PC-9 (cell line): ENCODE results near the gene NFIA. TPM values are rescaled to one million over a fixed set of nuclear protein-coding genes. Genes with fewer than 3 reads are reported as not detected.

Source experiments
- BruUV-seq: library from RNA; stranded (reverse); fragments of 400-500 nt; replicated peaks from 2 replicates; lab custom pipeline; 2021; lab: Mats Ljungman, UMichigan
- CTCF ChIA-PET: fragments of 300-600 bp; sonication (Branson Sonifier 250); formaldehyde crosslinking; loops from one replicate; lab custom pipeline; 2022; ENCODE audit warnings: antibody characterized with exemption; lab: Charles Lee
- POLR2A ChIA-PET: fragments of 300-600 bp; sonication (Branson Sonifier 250); formaldehyde crosslinking; loops from one replicate; lab custom pipeline; 2022; ENCODE audit warnings: antibody characterized with exemption; ENCODE audit not compliant: unreplicated experiment; lab: Charles Lee
- DNase-seq, 2 experiments: peaks; one replicate each; pipeline versions ENCODE4 v3.0.0 to v3.0.0-alpha.2; 2015 to 2022; ENCODE audit warnings: mixed read lengths in 1 of 2
- H2AFZ ChIP-seq: fragments of 200-600 bp; sonication (generic); 2 replicates; pipeline ENCODE4 v1.8.1; 2017; ENCODE audit warnings: antibody characterized with exemption
- H3F3A ChIP-seq: fragments of 200-600 bp; sonication (generic); 2 replicates; pipeline ENCODE4 v1.8.1; 2017; ENCODE audit warnings: antibody characterized with exemption, mild to moderate bottlenecking, low read depth; ENCODE audit not compliant: insufficient read depth
- H3K27ac ChIP-seq: fragments of 200-600 bp; sonication (generic); 2 replicates; pipeline ENCODE4 v1.6.1; 2016; ENCODE audit warnings: mixed run types
- H3K27me3 ChIP-seq: fragments of 200-600 bp; sonication (generic); 2 replicates; pipeline ENCODE4 v1.6.1; 2016; ENCODE audit warnings: low read depth, mixed run types; ENCODE audit not compliant: insufficient read depth
- H3K36me3 ChIP-seq: fragments of 200-600 bp; sonication (generic); 2 replicates; pipeline ENCODE4 v1.6.1; 2016; ENCODE audit warnings: low read depth, mixed run types
- H3K4me1 ChIP-seq: fragments of 200-600 bp; sonication (generic); replicated peaks from 2 replicates; pipeline ENCODE4 v1.6.1; 2016; ENCODE audit warnings: mixed run types; ENCODE audit not compliant: insufficient read depth
- H3K4me2 ChIP-seq: fragments of 200-600 bp; sonication (generic); 2 replicates; pipeline ENCODE4 v1.6.1; 2017; ENCODE audit warnings: mixed run types
- H3K4me3 ChIP-seq: fragments of 200-600 bp; sonication (generic); 2 replicates; pipeline ENCODE4 v1.6.1; 2016; ENCODE audit warnings: mixed run types
- H3K79me2 ChIP-seq: fragments of 200-600 bp; sonication (generic); 2 replicates; pipeline ENCODE4 v1.6.1; 2017; ENCODE audit warnings: low read depth, mixed run types
- H3K9me2 ChIP-seq: fragments of 200-600 bp; sonication (generic); 2 replicates; pipeline ENCODE4 v1.8.1; 2017; ENCODE audit warnings: mild to moderate bottlenecking; ENCODE audit not compliant: insufficient read depth
- H3K9me3 ChIP-seq: fragments of 200-600 bp; sonication (generic); 2 replicates; pipeline ENCODE4 v1.8.1; 2016; ENCODE audit warnings: low read depth; ENCODE audit not compliant: insufficient read depth
- H4K20me1 ChIP-seq: fragments of 200-600 bp; sonication (generic); 2 replicates; pipeline ENCODE4 v1.8.1; 2017; ENCODE audit not compliant: insufficient read depth
- CTCF ChIP-seq: fragments of 200-600 bp; sonication (generic); conservative IDR thresholded peaks from 2 replicates; pipeline ENCODE4 v1.6.1; 2017; ENCODE audit warnings: mixed run types, antibody characterized with exemption, mild to moderate bottlenecking, moderate library complexity
- EZH2 ChIP-seq: fragments of 200-600 bp; sonication (generic); IDR thresholded peaks from 2 replicates; pipeline ENCODE4 v1.8.0; 2017; ENCODE audit warnings: antibody characterized with exemption, low read depth
- intact Hi-C: fragments of 100-400 bp; cut with micrococcal nuclease; formaldehyde crosslinking; loops from one replicate; pipeline ENCODE4 v1.10.0; 2022; ENCODE audit not compliant: unreplicated experiment
- total RNA-seq: library from RNA; stranded (reverse); gene quantifications from 2 replicates; pipeline ENCODE4 v1.2.3, GENCODE V29; 2021

The NFIA gene
- total RNA-seq, 1 experiment from 2014 or later = 26.7 TPM

DNA sequence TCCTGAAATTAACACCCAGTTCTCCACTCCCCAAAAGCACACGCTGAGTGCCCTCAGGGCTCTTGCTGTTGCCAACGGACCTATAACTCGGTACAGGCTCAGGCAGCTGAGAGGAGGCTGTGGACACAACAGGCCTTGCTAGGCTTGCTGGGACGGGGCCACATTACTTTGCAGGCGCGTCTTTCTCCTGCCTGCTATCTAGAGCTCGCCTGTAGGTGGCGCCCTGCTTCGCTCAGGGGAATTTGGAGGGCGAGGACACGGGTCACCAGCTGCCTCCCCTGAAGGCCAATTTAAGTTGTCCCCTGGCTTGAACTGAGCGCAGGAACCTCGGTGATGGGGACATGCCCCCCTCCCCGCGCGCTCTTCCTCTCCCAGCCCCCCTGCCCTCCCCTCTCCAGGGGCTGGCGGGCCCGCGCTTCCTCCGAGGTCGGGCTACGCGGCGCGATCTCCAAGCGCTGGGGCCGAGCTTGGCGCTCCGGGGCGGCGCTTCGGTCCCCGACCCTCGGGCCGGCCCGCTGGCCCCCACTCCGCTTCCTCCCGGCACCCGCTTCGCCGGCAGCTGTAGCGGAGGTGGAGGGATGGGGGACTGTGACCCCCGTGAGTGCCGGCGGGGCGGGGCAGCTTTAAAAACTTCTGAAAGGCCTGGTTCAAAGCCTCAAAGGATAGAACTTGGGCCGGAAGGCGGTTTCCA lies 32.4 kb upstream of the NFIA start:
- H2AFZ ChIP-seq = peak overlapping the region; percentile 91
- H3K4me1 ChIP-seq = peaks cover 4% of the 10 kb centered on the region; the same call in 1 of the 2 replicates
- ChIA-PET CTCF (interaction anchor here (0.6 to 1.8 kb wide), 14 partner anchors 9 to 788 kb away, joined by 3 to 9 read pairs (median 4); no protein-coding TSS in a partner anchor), POLR2A (interaction anchor here (0.6 to 1.0 kb wide), 4 partner anchors 89 to 481 kb away, joined by 6 to 38 read pairs (median 7); no protein-coding TSS in a partner anchor)
- peak overlapping the region; percentile 99 for H3K4me2 ChIP-seq
- BruUV-seq = no TSS peak
- TF ChIP-seq CTCF (peak; percentile 93), EZH2 (no peak)
- intact Hi-C loops = loop anchor here (1.0 to 10.0 kb wide), 8 partner anchors 26 to 895 kb away; no protein-coding TSS in a partner anchor
- DNase-seq = peak; percentile 77 to 91
- no peak overlapping the region for H3K27ac ChIP-seq
- H3K27me3 ChIP-seq = no peaks in the 10 kb centered on the region
- no peaks in the 10 kb centered on the region for H3K79me2 ChIP-seq
- no peaks in the 10 kb centered on the region for H4K20me1 ChIP-seq
- no peaks in the 10 kb centered on the region for H3F3A ChIP-seq
- H3K9me2 ChIP-seq = no peaks in the 10 kb centered on the region
- H3K4me3 ChIP-seq = peak overlapping the region; percentile 88
- H3K36me3 ChIP-seq = no peaks in the 10 kb centered on the region
- H3K9me3 ChIP-seq = no peaks in the 10 kb centered on the region

DNA sequence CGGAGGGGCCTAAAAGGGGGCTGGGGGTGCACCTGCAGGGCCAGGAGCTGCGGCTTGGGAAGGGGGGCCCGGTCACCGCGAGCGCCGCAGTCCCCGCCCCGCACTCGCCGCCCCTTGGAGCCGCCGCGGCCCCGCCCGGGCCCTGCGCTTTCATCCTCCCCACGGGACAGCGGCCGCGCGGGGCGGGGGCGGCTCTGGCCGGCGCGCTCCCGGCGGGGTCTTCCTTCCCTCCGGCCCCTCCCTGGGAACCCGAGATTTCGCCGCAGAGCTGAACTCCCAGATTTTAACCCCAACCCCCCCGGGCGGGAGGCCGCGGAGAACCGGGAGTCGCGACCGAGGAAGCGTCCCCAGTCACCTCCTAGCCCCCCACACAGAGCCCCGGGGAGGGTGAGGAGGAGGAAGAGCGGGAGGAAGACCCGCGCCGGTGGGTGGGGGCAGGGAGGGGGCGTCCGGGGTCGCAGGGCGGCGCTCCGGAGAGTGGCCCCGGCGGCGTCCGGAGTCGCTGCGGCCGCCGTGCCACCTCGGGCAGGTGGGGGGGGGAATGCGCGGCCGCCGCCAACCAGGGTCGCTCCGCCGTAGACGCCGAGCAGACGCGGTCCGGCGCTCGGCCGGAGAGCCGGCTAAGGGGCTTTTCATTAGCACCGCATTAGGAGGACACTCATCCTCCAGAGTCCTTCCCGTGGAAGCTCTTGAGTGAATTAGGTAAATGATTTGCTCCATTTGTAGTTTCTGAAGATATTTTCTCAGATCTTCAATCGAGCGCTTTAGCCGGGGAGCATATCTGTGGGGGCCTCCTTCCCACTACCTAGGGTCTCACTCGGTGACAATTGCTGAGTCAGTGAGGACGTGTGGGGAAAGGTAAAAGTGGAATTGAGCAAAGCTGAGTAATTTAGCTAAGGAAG lies 31.6 kb upstream of the NFIA start:
- no peaks in the 10 kb centered on the region for H3K9me2 ChIP-seq
- H3K36me3 ChIP-seq = no peaks in the 10 kb centered on the region
- no peaks in the 10 kb centered on the region for H3F3A ChIP-seq
- H3K9me3 ChIP-seq = no peaks in the 10 kb centered on the region
- H3K27ac ChIP-seq = no peak overlapping the region
- H3K27me3 ChIP-seq = no peaks in the 10 kb centered on the region
- peak overlapping the region; percentile 99 for H3K4me2 ChIP-seq
- intact Hi-C loops = loop anchor here (1.0 to 2.0 kb wide), 7 partner anchors 26 to 802 kb away; no protein-coding TSS in a partner anchor
- H4K20me1 ChIP-seq = no peaks in the 10 kb centered on the region
- peaks cover 4% of the 10 kb centered on the region; the same call in 1 of the 2 replicates for H3K4me1 ChIP-seq
- CTCF ChIA-PET = interaction anchor here (0.6 to 1.8 kb wide), 12 partner anchors 9 to 787 kb away, joined by 3 to 9 read pairs (median 4); no protein-coding TSS in a partner anchor
- H2AFZ ChIP-seq = peak overlapping the region; percentile 91
- BruUV-seq = no TSS peak
- H3K4me3 ChIP-seq = peak overlapping the region; percentile 88
- DNase-seq = peak in 1 of 2 experiments; percentile 40
- POLR2A ChIA-PET = interaction anchor here (0.9 kb wide), 1 partner anchor 482 kb away, joined by 6 read pairs; no protein-coding TSS in a partner anchor
- TF ChIP-seq CTCF (no peak), EZH2 (no peak)
- H3K79me2 ChIP-seq = no peaks in the 10 kb centered on the region

DNA sequence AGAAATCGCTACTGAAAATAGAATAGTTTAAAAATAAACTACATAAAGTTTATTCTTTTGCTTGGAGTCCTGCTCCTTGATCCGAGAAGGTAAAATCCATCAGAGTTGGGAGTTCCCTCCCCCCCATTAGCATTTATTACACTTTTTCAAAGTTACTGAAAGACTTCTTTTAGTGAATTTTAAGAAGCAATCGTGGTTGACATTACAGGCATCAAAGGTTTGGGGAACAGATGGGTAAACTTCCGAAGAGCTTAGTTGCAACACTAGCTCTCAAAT lies 31.0 kb upstream of the NFIA start:
- no TSS peak for BruUV-seq
- no peak for TF ChIP-seq EZH2
- TF ChIP-seq CTCF = no peak
- H3K4me2 ChIP-seq = peak overlapping the region; percentile 99
- POLR2A ChIA-PET = no interaction called here
- no peaks in the 10 kb centered on the region for H3K27me3 ChIP-seq
- intact Hi-C loops = loop anchor here (2.0 kb wide), 3 partner anchors 81 to 801 kb away; no protein-coding TSS in a partner anchor
- no peak for DNase-seq
- no peaks in the 10 kb centered on the region for H4K20me1 ChIP-seq
- peaks cover 4% of the 10 kb centered on the region for H3K4me1 ChIP-seq
- CTCF ChIA-PET = interaction anchor here (0.7 kb wide), 1 partner anchor 288 kb away, joined by 3 read pairs; no protein-coding TSS in a partner anchor
- no peaks in the 10 kb centered on the region; the same call in 1 of the 2 replicates for H3F3A ChIP-seq
- H3K9me3 ChIP-seq = no peaks in the 10 kb centered on the region
- H3K27ac ChIP-seq = no peak overlapping the region
- H3K4me3 ChIP-seq = peak overlapping the region; percentile 88
- no peaks in the 10 kb centered on the region for H3K36me3 ChIP-seq
- peak overlapping the region; percentile 91; the same call in 1 of the 2 replicates for H2AFZ ChIP-seq
- no peaks in the 10 kb centered on the region for H3K9me2 ChIP-seq
- no peaks in the 10 kb centered on the region for H3K79me2 ChIP-seq
